Stimulated activated CD4-positive, alpha-beta T cell treated with anti-CD3 and anti-CD28 coated beads, TNF-alpha, amount 100 ng/mL, for 48 hours (primary cell): ENCODE results near the gene ORC6.
"Not testable (repeated sequence)": the region's sequence is repeated elsewhere in the genome, so short reads cannot be mapped to it uniquely, and the experiment has no call there.

ENCODE experiments used
- DNase-seq, 3 donors: peaks; one replicate each; pipeline ENCODE4 v3.0.0-alpha.2; 2020; ENCODE audit warnings: low read depth in 3 of 3

The ORC6 gene, protein sequence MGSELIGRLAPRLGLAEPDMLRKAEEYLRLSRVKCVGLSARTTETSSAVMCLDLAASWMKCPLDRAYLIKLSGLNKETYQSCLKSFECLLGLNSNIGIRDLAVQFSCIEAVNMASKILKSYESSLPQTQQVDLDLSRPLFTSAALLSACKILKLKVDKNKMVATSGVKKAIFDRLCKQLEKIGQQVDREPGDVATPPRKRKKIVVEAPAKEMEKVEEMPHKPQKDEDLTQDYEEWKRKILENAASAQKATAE

DNA sequence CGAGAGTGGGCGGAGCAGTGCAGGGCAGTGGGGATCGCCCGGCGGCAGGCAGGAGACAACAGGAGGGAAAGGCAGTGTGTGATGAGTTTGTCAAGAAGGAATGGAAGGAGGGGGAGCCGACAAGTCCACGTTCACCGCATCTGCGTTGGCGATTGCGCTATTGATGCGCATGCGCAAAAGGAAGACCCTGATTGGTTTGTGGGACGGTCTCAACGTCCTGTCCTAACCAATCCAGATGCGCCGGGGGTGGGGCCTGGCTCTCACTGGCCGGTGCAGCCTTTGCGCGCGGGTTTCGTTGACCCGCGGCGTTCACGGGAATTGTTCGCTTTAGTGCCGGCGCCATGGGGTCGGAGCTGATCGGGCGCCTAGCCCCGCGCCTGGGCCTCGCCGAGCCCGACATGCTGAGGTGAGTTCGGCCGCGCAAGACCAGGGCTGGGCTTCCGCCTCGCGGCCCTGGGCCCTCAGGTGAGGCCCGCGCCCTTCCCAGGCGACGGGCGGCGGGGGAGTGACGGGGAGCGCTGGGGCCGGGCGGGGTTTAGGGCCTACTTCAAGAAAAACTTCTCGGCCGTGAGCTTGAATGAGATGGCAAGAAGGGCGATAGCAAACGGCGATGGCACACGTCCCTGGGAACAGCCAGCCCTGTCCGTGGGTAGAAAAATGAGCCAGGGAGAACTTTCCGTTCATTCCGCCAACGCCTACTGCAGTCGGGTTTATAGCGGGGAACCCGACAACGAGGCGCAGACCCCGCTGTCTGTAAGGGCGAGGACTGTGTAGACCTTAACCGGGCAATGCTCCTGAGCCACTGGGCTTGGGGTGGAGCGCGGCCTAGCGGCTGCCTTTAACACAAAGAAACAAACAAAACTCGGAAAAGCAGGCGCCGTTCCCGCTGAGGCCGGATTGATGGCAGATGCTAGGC is at the start of gene ORC6:
Gene ORC6 (plus strand): TSS at position 295 of the 916 bp plus-strand sequence. CDS start 47 bp downstream, at position 342.
- peak; percentile 93 to 97 (median 95) for DNase-seq

DNA sequence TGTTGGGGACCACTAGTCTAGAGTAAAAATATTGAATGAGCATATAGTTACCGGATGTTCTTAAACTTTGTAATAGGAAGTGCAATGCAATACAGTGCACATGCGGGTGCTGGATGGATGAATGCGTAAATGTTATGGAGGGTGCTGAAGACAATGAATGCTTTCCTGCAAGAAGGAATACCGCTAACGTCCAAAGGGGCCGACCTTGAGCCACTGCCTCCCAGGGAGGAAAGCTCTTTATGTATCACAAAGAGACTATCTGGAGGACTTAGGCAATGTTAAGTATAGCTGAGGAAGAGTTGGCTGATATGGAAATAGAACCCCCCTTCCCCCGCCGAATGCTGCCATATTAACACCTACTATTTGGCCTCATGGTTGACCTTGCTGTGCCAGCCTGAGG is 40.8 kb upstream of the ORC6 start:
- DNase-seq = no peak

DNA sequence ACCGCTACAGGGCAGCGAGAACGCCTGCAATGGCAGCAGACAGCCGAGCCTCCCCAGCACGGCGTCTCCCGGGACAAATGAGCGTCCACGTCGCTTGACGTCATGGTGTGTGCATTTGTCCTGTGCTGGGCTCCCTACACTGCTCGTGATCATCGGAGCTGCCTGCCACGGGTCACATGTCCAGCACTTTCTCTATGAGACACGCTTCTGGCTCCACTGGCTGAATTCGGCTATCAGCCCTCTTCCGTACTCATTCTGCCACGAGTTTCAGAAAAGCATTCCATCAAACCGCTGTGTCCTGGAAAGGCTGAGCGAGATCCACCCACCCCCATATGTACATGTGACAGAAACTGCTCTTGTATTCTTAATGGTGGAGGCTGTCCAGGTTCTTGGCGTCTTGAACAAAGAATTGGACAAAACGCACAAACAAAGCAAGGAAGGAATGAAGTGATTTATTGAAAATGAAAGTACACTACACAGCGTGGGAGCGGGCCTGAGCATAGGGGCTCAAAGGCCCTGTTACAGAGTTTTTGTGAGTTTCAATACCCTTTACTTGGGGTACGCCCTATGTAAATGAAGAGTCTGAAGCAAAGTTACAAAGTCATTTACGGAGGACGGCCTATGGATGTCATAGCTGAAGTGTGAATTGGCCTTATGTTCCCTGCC is 39.7 kb upstream of the ORC6 start:
- no peak for DNase-seq

GRCh38 chr16:46650254-46650623 is 39.2 kb upstream of the ORC6 start:
- no peak for DNase-seq

GRCh38 chr16:46651305-46651704 is 38.2 kb upstream of the ORC6 start:
- no peak for DNase-seq

DNA sequence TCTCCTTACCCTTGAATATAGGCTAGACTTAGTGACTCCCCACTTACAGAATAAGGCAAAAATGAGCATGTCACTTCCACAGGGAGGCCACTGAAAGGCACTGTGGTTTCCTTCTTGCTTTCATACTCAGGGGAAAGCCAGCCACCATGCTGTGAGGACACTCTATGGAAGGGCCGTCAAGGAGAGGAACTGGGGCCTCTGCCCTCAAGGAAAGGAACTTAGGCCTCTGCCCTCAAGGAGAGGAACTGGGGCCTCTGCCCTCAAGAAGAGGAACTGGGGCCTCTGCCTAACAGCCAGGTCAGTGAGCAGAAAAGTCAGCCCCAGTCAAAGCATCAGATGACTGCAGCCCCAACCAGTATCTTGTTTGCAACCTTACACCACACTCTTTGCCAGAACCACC is 30.5 kb upstream of the ORC6 start:
- DNase-seq = peak in 2 of 3 donors; percentile 4 to 7

- no peak for DNase-seq
Measured at GRCh38 chr16:46662123-46662522, 27.3 kb upstream of the ORC6 start.

DNA sequence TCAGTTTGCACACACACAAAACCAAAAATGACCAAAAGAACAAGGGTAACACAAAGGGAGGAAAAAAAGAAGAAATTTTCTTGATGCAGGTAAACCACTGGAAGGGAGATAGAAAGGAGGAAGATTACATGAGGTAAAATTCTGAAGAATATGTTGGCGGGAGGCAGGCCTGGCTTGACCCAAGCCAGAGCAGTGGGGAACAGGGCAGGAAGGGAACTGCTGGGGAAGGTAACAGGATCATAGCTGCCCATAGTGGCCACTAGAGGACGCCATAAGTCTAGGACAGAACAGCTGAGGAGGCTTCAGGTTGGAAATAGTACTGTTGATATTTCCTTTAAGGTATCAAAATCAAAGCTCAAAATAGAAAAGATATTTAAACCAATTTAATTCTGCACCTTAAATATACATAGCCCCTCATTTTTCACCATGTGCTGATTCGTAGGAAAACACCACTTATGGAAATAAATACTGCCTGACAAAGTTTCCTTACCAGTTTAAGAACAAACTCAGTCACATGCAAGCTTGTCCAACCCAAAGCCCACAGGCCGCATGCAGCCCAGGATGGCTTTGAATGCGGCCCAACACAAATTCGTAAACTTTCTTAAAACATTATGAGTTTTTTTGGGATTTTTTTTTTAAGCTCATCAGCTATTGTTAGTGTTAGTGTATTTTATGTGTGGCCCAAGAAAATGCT is 16.0 kb upstream of the ORC6 start:
- DNase-seq = peak in 2 of 3 donors; percentile 19 to 20

- not testable (repeated sequence) for DNase-seq
Measured at GRCh38 chr16:46677943-46678342, 11.5 kb upstream of the ORC6 start.

- not testable (repeated sequence) for DNase-seq
Measured at GRCh38 chr16:46681867-46682266, 7.6 kb upstream of the ORC6 start.

DNA sequence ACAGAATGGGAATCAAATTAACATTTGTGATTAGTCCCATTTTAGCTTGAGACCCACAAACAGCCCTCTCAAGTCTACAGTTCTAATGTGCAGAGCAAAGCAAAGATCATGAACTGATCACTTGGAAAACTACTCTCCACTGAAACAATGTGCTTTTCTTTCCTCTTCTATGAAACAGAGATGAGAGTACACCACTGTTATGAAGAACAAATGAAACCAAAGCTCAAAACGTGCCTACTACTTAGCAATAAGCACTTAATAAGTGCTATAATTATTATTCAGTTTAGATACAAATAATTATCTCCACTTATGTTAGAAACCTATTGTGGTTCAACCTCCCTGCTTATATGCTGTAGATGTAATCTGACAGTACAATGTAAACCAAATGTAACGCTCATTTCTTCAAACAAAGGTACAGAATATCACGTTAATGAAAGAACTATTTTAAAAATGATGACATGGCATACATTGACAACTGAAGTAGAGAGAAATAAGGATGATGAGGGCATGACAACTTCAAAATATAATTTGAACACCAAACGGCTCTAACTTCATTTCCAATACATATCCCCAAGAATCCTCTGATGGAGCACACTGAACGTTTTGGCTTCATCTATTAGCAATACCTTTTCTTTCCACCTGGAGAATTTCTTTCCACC is 2.5 kb upstream of the ORC6 start:
- no peak for DNase-seq

DNA sequence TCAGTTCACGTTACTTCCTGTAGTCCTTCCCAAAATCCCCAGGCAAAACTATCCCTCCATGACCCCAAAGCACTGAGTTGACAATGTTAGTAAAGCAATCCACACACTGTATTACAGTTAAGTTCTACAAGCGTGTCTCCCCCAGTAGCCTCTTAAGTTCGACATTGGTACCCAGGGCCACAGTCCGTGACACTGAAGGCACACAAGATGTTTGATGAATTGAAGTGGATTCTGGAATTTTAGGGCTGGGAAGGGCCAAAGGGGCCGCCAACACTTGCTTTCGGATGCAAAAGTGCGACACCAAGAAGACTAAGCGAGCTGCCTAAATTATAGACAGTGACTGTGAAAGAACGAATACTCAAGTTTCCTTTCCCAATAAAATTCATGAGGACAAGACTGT is 2.0 kb upstream of the ORC6 start:
- DNase-seq = no peak

DNA sequence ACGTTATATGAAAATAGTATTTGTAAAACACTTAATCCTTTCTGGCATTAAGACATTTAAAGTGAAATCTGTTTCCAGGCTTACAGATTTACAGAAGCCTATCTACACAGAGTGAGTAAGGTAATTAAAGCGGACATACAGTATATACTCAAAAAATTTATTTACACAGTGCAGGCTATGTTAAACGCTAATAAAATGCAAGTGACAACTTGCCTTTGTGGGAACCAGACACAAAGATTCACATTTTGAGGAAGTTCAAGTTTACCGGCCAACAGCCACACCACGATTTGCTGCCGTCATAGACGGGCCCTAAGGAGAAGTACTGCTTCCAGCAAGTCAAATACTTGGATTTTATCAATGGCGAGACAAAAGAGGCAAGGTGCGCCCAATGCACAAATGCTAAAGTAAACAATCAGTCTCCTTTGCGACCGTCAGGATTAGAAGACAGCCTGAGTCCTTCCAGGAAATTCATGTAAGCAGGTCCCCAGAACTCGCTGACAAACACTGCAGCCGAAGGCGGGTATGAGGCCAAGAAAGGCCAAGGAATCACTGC is 1.3 kb upstream of the ORC6 start:
- DNase-seq = no peak

DNA sequence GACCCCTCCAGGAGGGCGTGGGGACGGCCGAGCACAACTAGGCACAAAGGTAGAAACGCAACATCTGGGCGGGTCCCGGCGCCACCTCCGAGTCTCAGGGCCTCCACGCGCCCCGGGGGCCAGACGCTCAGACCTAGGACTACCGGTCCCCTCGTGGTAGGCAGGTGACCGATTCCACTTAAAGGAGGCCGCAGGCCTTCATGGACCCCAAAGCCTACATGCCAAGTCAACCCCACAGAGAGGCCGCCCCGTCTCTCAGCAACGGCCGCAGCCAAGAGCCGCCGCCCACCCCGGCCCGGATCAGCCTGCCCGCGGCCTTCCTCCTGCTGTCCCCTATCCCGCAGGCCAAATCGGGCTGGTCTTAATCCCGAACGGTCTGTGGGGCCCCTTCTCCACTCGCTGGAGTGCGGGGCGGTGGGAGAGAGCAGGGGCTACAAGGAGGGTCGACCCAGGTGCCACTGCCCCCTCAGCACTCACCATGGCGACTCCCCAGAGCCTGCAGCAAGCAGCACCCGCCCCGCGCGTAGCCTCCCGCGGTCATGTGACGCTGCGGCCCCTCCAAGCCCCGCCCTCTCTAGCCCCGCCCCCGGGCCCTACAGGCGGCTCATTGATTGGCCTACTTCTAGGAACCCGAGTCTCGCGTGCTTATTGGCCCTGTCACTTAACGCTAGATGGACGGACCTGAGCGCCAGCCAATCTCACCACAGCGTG is 650 bp upstream of the ORC6 start, which contains the start of gene VPS35:
Gene VPS35 (minus strand): TSS at position 525 of the 711 bp plus-strand sequence. CDS start 45 bp downstream, at position 480.
- peak; percentile 99 to 100 (median 100) for DNase-seq

DNA sequence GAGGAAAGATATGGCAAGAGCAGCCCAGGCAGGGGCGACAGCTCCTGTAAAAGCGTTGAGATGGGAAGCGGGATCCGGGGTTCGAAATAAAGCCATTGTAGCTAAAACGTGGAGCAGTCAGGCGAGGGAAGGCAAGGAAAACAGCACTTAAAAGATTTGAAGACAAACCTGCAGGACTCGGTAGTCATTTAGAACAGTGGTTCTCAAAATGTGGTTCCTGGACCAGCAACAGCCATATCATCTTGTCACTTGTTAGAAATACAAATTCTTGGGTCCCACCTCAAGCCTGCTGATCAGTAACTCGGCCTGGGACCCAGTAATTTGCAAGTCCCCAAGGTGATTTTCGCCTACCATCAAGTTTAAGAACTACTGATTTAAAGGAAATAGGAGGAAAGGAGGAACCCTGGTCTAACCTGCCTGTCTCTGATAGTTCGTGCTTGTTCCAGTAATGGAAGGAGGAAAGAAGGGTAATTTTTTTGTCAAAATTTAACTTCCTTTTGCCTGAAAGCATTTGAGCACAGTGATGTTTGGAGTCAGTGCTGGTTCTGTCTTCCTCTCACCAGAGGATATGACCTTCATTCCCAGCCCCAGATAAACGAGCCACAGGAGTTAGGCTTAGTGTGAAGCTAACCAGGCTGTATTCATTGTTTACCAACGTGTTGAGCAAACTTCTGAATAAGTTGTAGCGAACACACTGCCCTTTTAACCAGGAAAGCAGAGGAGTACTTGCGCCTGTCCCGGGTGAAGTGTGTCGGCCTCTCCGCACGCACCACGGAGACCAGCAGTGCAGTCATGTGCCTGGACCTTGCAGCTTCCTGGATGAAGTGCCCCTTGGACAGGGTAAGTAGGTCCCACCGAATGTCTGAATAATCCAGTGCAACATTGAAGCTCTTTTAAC is 1.1 kb downstream of the ORC6 start:
- no peak for DNase-seq

DNA sequence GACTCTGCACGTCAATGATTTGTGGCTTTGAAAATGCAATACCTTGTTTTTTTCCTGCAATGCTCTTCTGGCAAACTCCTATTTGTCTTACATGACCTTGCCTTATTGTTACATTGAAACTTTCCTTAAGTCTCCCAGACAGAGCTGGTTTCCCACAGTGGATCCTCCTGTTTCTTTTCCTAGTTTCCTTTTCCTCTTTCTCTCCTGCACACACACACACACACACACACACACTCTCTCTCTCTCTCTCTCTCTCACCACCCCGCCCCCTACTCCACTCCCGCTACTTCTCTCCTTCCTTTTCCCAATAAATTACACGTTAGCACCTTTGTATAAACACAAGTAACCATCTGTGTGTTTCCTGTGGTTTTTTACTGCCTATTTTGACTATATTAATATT is 2.3 kb downstream of the ORC6 start:
- no peak for DNase-seq

DNA sequence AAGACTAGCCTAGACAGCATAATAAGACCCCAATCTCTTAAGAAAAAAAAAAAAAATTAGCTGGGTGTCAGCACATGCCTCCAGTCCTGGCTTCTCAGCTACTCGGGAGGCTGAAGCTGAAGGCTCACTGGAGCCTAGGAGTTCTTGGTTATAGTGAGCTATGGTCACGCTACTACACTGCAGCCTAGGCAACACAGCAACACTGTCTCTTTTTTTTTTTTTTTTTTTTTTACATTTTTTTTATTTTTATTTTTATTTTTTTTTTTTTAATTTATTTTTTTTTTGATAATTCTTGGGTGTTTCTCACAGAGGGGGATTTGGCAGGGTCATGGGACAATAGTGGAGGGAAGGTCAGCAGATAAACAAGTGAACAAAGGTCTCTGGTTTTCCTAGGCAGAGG is 4.1 kb downstream of the ORC6 start:
- no peak for DNase-seq

GRCh38 chr16:46695937-46696336 is 6.5 kb downstream of the ORC6 start:
- DNase-seq = no peak

- DNase-seq = no peak
Measured at GRCh38 chr16:46696957-46697356, 7.5 kb downstream of the ORC6 start.
